Gastrocnemius medialis (tissue), 4 donors: ENCODE measurements around the gene OPCML. TPM values are rescaled to one million over a fixed set of nuclear protein-coding genes. Genes with fewer than 3 reads are reported as not detected.

ENCODE experiments used
- ATAC-seq, 2 donors: fragments of 150-250 bp; one replicate each; pipeline ENCODE4 v1.9.1; 2016
- DNase-seq, 2 donors: peaks; one replicate each; pipeline ENCODE4 v3.0.0-alpha.2; 2019
- H3K27ac ChIP-seq, 4 donors: fragments of 200-600 bp; sonication (generic); 1 replicate in 1 of 4; 2 replicates in 3 of 4; pipeline ENCODE4 v1.5.1; 2016 to 2018; ENCODE audit warnings: mild to moderate bottlenecking in 2 of 4, moderate library complexity in 1 of 4
- H3K27me3 ChIP-seq, 3 donors: fragments of 200-600 bp; sonication (generic) in 2 of 3; 1 replicate in 1 of 3; 2 replicates in 2 of 3; pipeline versions ENCODE4 v1.5.1 to v1.6.0; 2016 to 2019; ENCODE audit warnings: mild to moderate bottlenecking in 1 of 3, moderate library complexity in 1 of 3
- H3K36me3 ChIP-seq, 2 donors: fragments of 200-600 bp; sonication (generic) in 1 of 2; one replicate each; pipeline ENCODE4 v1.5.1; 2017 to 2018
- H3K4me1 ChIP-seq, 2 donors: fragments of 200-600 bp; sonication (generic) in 1 of 2; one replicate each; pipeline ENCODE4 v1.5.1; 2016 to 2017; ENCODE audit warnings: mild to moderate bottlenecking in 2 of 2
- H3K4me3 ChIP-seq, 4 donors: fragments of 200-600 bp; sonication (generic) in 3 of 4; 1 replicate in 1 of 4; 2 replicates in 3 of 4; pipeline ENCODE4 v1.5.1; 2016 to 2019; ENCODE audit warnings: mild to moderate bottlenecking in 2 of 4
- H3K9me3 ChIP-seq, 3 donors: fragments of 200-600 bp; sonication (generic) in 2 of 3; 1 replicate in 1 of 3; 2 replicates in 2 of 3; pipeline ENCODE4 v1.5.1; 2016 to 2019
- POLR2A ChIP-seq, 2 donors: fragments of 450-650 bp; IDR thresholded peaks; one replicate each; pipeline ENCODE4 v1.6.1; 2017; ENCODE audit warnings: antibody characterized with exemption in 2 of 2, mild to moderate bottlenecking in 2 of 2, moderate library complexity in 2 of 2
- in situ Hi-C, 4 donors: fragments of 200-750 bp; cut with MboI; loops; one replicate each; pipeline versions ENCODE4 v1.15.0 to v1.8.0; 2017; ENCODE audit warnings: low sequenced_read_pairs in 4 of 4
- intact Hi-C: fragments of 100-400 bp; cut with DNase I; formaldehyde crosslinking; loops from one replicate; pipeline ENCODE4 v1.15.1; 2023; ENCODE audit warnings: low total_unique reads
- total RNA-seq, 4 donors: library from RNA; depleted of rRNA; stranded (reverse); fragments of >200 nt; gene quantifications; one replicate each; pipeline versions ENCODE4 v1.1.0 to v1.2.3, GENCODE V29; 2016
- TF ChIP-seq, protein P1 (sequence below), 5 experiments: fragments of 450-650 bp in 3 of 5; fragments of 200-600 bp in 2 of 5; sonication (generic) in 2 of 5; IDR thresholded peaks in 4 of 5; conservative IDR thresholded peaks in 1 of 5; 1 replicate in 4 of 5; 2 replicates in 1 of 5; pipeline ENCODE4 v1.5.1; 2016 to 2019; ENCODE audit warnings: antibody characterized with exemption in 5 of 5, mild to moderate bottlenecking in 3 of 5, moderate library complexity in 3 of 5

The OPCML gene
- total RNA-seq, 4 donors from 2014 or later: not detected

DNA sequence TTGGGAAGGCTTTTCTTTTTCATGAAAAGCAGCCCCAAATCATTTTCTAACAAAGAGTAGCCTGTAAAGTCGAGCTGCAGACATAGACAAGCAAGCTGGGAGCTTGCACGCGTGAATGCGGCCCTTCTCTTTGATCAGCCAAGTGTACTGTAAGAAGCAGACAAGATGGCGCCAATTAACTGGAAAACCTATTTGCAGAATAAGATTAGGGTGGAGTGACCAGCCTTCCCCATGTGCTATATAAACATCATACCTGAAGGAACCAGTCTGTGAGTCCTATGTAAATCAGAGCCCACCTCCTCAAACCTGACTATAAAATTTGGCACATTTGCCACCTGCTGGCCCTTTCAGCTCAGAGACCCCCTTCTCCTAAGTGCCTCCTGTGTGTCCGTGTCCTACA, 982.7 kb downstream of the OPCML start:
- no peak overlapping the region for H3K27ac ChIP-seq
- TF ChIP-seq, protein P1, sequence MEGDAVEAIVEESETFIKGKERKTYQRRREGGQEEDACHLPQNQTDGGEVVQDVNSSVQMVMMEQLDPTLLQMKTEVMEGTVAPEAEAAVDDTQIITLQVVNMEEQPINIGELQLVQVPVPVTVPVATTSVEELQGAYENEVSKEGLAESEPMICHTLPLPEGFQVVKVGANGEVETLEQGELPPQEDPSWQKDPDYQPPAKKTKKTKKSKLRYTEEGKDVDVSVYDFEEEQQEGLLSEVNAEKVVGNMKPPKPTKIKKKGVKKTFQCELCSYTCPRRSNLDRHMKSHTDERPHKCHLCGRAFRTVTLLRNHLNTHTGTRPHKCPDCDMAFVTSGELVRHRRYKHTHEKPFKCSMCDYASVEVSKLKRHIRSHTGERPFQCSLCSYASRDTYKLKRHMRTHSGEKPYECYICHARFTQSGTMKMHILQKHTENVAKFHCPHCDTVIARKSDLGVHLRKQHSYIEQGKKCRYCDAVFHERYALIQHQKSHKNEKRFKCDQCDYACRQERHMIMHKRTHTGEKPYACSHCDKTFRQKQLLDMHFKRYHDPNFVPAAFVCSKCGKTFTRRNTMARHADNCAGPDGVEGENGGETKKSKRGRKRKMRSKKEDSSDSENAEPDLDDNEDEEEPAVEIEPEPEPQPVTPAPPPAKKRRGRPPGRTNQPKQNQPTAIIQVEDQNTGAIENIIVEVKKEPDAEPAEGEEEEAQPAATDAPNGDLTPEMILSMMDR (IDR thresholded peaks at IDR 0.05 in 4 of 5, conservative IDR thresholded peaks at IDR 0.05 in 1 of 5): no peak
- TF ChIP-seq POLR2A (IDR thresholded peaks at IDR 0.05): no peak
- ATAC-seq (no peak), DNase-seq (no peak)
- no peaks in the 10 kb centered on the region for H3K9me3 ChIP-seq
- no peak overlapping the region for H3K4me3 ChIP-seq
- H3K36me3 ChIP-seq: no peaks in the 10 kb centered on the region
- no peaks in the 10 kb centered on the region for H3K27me3 ChIP-seq
- no peaks in the 10 kb centered on the region for H3K4me1 ChIP-seq
- in situ Hi-C loops (no loop called here), intact Hi-C loops (no loop called here)

DNA sequence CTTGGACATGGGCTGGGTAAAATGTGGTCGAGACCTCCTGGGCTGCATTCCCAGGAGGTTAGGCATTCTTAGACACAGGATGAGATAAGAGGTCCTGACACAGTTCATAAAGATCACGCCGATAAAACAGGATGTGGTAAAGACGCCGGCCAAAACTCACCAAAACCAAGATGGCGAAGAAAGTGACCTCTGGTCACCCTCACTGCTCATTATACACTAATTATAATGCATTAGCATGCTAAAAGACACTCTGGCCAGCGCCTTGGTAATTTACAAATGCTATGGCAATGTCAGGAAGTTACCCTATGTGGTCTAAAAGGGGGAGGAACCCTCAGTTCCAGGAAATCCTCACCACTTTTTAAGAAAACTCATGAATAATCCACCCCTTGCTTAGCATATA, 983.3 kb downstream of the OPCML start:
- no peak for TF ChIP-seq POLR2A (IDR thresholded peaks at IDR 0.05)
- TF ChIP-seq, protein P1 (IDR thresholded peaks at IDR 0.05 in 4 of 5, conservative IDR thresholded peaks at IDR 0.05 in 1 of 5): no peak
- in situ Hi-C loops: no loop called here
- no peak overlapping the region for H3K4me3 ChIP-seq
- H3K4me1 ChIP-seq: no peaks in the 10 kb centered on the region
- no peaks in the 10 kb centered on the region for H3K9me3 ChIP-seq
- ATAC-seq: no peak
- intact Hi-C loops: no loop called here
- H3K36me3 ChIP-seq: no peaks in the 10 kb centered on the region
- no peak overlapping the region for H3K27ac ChIP-seq
- no peaks in the 10 kb centered on the region for H3K27me3 ChIP-seq
- no peak for DNase-seq

DNA sequence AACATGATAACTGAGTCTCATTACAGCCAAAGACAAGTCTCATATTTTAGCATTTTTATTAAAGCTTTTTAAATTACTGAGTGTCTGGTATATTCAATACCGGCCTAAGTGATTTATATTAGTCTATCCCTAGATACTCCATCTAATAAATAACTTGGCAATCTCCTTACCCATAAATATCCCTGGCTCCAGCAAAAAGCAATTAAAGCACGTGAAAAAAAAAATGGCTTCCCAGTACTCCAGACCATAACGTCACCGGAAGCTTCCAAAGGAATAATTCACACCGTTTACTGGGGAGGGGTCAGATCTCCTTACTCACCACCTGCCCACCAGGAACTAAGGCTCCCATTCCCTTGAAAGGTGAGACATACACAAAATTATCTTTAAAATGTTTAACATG, 988.3 kb downstream of the OPCML start:
- intact Hi-C loops: no loop called here

DNA sequence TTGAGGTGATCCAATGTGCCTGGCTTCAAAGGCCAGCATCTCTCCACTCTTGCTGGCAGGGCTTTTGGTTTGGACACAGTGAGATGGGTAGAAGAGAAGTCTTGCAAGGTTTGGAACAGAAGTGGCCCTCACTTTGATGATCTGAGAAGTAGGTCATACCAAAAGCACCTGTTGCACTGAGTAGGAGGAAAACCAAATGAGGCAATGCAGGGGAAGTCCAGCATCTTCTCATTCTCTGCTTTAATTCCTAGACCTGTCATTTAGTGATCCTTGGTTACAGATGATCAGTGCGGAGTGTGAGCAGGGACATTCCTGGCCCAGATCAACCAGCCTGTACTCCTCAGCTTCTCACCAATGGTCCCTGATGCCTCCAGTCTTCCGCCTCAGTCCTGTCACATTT, 990.5 kb downstream of the OPCML start:
- DNase-seq (no peak), ATAC-seq (no peak)
- H3K36me3 ChIP-seq: no peaks in the 10 kb centered on the region
- intact Hi-C loops (no loop called here), in situ Hi-C loops (no loop called here)
- H3K27ac ChIP-seq: no peak overlapping the region
- H3K27me3 ChIP-seq: no peaks in the 10 kb centered on the region
- TF ChIP-seq, protein P1 (IDR thresholded peaks at IDR 0.05 in 4 of 5, conservative IDR thresholded peaks at IDR 0.05 in 1 of 5): no peak
- TF ChIP-seq POLR2A (IDR thresholded peaks at IDR 0.05): no peak
- H3K4me1 ChIP-seq: no peaks in the 10 kb centered on the region
- no peaks in the 10 kb centered on the region for H3K9me3 ChIP-seq
- no peak overlapping the region for H3K4me3 ChIP-seq

More for the DNA sequence above, 988.3 kb downstream of the OPCML start:
- no peak overlapping the region for H3K4me3 ChIP-seq
- DNase-seq (no peak), ATAC-seq (no peak)
- no peaks in the 10 kb centered on the region for H3K4me1 ChIP-seq
- no peak overlapping the region for H3K27ac ChIP-seq
- TF ChIP-seq POLR2A (IDR thresholded peaks at IDR 0.05): no peak
- TF ChIP-seq, protein P1 (IDR thresholded peaks at IDR 0.05 in 4 of 5, conservative IDR thresholded peaks at IDR 0.05 in 1 of 5): no peak
- no peaks in the 10 kb centered on the region for H3K9me3 ChIP-seq
- no peaks in the 10 kb centered on the region for H3K36me3 ChIP-seq
- in situ Hi-C loops: no loop called here
- no peaks in the 10 kb centered on the region for H3K27me3 ChIP-seq

DNA sequence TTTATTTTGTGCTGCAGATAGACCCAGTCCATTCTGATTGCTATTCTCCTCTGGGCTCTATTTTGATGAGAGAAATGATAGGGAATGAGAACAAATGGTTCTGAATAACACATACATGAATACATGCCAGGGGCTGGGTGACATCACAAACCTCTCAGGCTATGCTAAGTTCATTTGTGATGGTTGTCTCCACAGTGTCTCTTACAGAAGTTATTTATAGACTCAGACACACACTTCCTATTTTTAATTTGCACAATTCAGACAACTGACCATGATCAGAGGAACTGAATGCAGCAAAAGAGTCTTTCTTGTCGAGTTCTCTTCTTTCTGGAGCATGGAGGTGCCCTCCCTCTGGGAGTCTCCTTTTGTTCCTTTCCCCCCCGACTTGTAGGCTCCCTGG, 991.7 kb downstream of the OPCML start:
- ATAC-seq: no peak
- intact Hi-C loops: no loop called here
- Histone ChIP-seq H3K4me3 (no peak overlapping the region), H3K27ac (no peak overlapping the region), H3K36me3 (no peaks in the 10 kb centered on the region), H3K4me1 (no peaks in the 10 kb centered on the region), H3K9me3 (no peaks in the 10 kb centered on the region), H3K27me3 (no peaks in the 10 kb centered on the region)
- in situ Hi-C loops: no loop called here
- TF ChIP-seq, protein P1 (IDR thresholded peaks at IDR 0.05 in 4 of 5, conservative IDR thresholded peaks at IDR 0.05 in 1 of 5): no peak
- TF ChIP-seq POLR2A (IDR thresholded peaks at IDR 0.05): no peak
- DNase-seq: no peak
